Astrocyte of the spinal cord (primary cell): ENCODE data around the gene CTAGE15.
"Not testable (repeated sequence)": the region's sequence is repeated elsewhere in the genome, so short reads cannot be mapped to it uniquely, and the experiment has no call there.

Experiments
- DNase-seq: peaks from one replicate; pipeline ENCODE4 v3.0.0; 2011; ENCODE audit warnings: low read depth, low spot score
- H3K4me3 ChIP-seq: 2 replicates; pipeline ENCODE4 v1.5.1; 2011; ENCODE audit warnings: low read depth, mild to moderate bottlenecking, low read length, moderate library complexity
- in situ Hi-C: cut with HindIII; loops from 2 replicates; pipeline ENCODE4 v1.10.0; 2017; ENCODE audit warnings: low sequenced_read_pairs

Gene CTAGE15, protein sequence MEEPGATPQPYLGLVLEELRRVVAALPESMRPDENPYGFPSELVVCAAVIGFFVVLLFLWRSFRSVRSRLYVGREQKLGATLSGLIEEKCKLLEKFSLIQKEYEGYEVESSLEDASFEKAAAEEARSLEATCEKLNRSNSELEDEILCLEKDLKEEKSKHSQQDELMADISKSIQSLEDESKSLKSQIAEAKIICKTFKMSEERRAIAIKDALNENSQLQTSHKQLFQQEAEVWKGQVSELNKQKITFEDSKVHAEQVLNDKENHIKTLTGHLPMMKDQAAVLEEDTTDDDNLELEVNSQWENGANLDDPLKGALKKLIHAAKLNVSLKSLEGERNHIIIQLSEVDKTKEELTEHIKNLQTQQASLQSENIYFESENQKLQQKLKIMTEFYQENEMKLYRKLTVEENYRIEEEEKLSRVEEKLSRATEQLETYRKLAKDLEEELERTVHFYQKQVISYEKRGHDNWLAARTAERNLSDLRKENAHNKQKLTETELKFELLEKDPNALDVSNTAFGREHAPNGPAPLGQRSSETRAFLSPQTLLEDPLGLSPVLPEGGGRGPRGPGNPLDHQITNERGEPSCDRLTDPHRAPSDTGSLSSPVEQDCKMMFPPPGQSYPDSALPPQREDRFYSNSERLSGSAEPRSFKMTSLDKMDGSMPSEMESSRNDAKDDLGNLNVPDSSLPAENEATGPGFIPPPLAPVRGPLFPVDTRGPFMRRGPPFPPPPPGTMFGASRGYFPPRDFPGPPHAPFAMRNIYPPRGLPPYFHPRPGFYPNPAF

DNA sequence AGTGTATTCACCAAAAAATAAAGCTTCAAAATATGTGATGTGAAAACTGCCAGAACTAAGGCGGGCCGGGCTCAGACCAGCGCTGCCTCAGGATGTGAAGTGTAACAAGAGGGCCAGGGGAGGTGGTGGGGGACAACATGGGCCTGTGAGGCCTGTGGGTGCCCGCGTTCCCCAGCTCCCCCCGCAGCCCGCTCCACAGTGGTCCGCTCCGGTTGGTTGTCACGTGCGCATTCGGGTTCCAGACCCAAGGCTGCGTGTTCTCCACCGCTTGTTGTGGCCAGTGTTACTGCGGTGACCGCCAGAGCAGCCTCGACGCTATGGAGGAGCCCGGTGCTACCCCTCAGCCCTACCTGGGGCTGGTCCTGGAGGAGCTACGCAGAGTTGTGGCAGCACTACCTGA, at the start of gene CTAGE15:
TSS of gene CTAGE15 (plus strand) at position 301 of the 400 bp plus-strand sequence. CDS start at position 318, 17 bp downstream.
- in situ Hi-C loops, H3K4me3 ChIP-seq, DNase-seq: not testable (repeated sequence)

DNA sequence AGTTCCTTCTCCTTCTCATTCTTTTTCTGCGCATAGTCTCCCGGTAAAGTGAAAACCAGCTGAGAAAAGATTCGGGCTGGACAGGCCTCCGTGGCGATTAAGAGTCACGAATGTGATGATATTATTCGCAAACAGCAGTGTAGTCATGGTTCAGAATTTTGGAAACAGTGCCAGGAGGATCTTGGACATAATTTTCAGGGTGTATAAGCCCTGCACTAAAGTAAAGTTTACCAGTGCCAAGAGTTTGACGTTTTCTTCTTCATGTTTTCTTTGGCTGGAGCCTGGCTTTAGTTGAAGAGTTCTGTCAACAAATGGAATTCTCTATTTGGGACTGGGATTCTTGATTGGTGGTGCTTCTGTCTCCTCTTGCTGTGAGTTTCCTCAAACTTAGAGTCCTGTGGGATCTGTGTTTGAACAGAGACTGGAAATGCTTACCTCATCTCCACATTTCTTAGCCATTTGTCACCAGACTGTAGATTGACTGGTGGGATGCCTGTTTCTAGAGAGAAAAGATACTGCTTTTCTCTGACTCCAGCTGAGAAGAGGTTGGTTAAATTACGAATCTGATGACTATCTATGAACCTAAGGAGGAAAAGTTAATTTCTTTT, 49.2 kb upstream of the CTAGE15 start:
- H3K4me3 ChIP-seq, in situ Hi-C loops, DNase-seq: not testable (repeated sequence)

DNA sequence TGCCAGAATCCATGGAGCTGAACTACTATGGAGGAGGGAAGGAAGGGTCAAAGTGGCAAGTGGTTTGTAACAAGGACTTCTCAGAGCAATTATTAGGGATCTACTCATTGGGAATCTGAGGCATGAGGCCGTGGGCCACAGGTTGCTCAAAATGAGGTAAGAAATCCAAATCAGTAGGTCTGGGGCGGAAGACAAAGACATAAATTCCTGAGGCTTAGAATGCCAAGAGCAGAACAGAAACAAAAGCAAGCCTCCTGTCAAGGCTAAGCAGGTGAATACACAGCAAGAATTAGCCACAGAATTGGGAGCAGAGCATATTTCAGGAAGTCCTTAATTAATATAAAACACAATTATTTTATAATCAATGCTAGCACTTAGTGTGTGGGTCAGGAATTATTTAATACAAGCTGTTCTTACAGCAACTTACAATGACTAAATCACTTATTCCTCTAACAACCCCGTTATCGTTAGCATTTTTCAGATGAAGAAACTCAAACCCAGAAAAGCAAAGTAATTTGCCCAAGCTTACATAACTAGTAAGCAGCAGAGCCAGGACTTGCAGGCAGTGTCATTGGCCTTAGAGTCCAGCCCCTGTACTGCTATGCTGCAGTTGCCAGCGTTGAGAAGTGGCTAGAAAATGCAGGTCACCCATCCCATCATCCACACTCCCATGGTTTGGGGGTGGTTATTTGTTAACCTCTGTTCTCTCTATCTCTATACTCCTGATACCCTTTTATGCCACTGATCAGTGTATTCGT, 40.3 kb upstream of the CTAGE15 start:
- H3K4me3 ChIP-seq, DNase-seq, in situ Hi-C loops: not testable (repeated sequence)

DNA sequence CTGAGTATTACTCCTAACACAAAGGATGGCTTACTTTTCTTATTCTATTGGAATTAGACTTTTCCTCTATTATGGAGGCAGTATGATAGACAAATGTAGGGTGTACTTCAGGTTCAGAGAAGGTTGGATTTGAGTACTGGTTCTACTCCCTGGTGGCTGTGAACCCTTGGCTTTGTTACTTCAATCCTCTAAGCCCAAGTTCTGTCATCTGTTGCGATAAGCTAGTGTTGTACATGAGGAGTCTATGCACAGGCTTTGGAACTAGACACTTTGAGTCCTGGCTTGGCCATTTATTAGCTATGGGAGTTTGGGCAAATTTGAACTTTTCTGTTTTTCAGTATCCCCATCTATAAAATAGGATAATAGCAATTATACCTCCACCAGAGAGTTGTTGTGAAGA, 39.7 kb upstream of the CTAGE15 start:
- in situ Hi-C loops, DNase-seq, H3K4me3 ChIP-seq: not testable (repeated sequence)

DNA sequence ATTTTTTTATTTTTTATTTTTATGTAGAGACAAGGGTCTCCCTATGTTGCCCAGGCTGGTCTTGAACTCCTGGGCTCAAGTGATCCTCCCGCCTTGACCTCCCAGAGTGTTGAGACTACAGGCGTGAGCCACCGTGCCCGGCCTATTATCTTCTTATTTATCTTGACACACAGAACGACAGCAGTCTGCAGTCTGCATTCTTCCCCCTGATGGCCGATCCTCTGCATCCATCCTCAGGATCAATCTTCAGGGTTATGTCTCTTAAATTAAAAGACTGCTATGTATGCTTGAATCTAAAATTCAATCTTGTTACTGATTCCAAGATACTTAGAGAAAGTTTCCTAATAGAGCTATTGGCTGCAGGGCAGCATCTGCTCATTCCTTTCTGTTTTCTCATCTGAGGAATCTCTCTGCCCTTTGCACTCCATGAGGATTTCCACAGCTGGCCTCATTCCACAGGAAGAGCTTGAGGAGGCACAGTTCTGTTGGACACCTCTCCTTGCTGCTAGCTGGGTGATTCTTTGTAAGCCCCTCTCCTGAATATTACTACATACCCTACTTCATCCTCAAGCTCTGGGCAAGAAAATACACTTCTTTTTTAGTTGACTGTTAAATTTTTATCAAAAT, 38.3 kb upstream of the CTAGE15 start:
- H3K4me3 ChIP-seq, in situ Hi-C loops: not testable (repeated sequence)

DNA sequence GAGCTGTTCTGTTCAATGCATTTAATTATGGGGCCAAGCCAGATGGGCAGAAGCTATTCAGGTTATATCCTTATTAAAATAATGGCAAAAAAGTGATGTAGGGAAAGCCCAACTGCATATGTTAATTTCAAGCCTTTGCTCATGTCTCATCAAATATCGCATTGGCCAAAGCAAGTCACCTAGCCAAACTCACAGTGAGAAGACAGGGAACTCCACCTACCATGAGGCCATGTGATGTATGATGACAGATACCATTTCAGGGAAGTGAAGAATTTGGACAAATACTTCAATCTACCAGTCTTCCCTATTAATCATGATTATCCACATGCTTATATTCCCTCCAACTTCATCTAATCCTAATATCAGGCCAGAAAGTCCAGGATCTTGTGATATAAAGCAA, 35.2 kb upstream of the CTAGE15 start:
- H3K4me3 ChIP-seq, in situ Hi-C loops, DNase-seq: not testable (repeated sequence)

More for the DNA sequence above, 38.3 kb upstream of the CTAGE15 start:
- not testable (repeated sequence) for DNase-seq

DNA sequence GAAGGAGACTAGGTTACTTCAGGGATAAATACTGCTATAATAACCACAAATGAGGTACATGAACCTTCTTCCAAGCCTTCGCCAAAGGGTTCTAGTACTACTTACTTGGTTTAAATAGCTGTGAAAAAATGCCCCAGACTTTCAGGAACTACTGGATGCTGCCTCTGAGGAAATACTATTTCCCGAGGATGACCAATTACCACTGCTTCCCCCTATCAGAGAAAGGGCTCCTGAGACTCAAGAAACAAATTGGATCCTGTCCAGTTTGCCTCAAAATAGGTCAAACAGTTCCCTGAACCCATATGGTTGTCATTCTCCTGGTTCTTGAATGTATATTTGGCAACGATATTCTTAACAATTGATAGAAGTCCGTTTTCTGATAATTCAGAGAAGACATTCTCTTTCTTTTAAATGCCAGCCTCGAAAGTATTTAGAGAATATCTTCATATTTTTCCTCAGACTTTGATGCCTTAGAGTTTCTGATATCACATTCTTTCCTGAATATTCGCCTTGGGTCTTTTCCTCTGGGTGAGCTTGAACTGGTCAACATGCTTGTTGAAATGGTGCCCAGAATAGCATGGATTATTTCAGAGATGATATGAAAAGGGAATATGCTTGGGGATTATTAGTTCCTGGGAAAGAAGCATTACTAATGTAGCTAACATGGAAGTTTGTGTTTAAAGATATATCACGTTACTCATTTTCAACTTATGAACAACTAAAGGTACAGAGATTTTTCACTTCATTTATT, 28.1 kb upstream of the CTAGE15 start:
- H3K4me3 ChIP-seq, in situ Hi-C loops, DNase-seq: not testable (repeated sequence)

DNA sequence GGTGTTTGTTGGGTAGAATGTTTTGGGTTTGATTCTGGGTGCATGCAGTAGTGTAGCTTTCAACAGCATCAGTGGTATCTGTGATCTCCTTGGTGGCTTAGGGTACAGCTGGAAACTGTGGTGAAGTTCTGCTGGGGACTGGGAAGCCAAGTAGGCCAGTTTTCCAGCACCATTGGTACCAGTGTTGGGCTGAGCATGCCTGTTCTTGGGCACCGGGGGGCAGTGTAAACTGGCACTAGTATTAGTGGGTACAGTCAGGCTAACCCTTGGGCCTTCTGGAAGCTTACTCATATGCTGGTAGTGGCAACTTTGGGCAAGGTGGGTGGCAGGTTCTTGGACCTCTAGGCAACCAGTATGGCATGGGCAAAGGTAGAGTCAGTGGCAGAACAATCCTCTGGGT, 15.6 kb upstream of the CTAGE15 start:
- DNase-seq, H3K4me3 ChIP-seq, in situ Hi-C loops: not testable (repeated sequence)

DNA sequence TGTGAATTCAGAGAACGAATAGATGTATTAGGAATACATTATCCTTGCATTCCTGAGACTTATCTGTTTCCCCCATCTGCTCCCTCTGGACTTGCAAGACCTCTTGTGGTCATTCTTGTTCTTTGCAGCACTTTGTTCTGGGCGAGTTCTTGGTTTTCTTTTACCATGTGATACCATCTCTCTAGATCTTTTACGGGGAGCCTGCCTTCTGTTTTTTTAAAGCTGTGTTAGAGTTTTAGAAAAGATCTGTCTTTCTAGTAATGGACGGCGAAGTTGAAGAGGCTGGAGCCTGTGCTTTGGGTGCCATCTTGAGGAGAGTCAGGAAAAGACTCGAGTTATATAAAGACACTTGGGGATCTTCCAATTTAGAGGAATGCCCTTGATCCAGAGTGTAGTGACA, 8.3 kb upstream of the CTAGE15 start:
- DNase-seq, in situ Hi-C loops, H3K4me3 ChIP-seq: not testable (repeated sequence)

DNA sequence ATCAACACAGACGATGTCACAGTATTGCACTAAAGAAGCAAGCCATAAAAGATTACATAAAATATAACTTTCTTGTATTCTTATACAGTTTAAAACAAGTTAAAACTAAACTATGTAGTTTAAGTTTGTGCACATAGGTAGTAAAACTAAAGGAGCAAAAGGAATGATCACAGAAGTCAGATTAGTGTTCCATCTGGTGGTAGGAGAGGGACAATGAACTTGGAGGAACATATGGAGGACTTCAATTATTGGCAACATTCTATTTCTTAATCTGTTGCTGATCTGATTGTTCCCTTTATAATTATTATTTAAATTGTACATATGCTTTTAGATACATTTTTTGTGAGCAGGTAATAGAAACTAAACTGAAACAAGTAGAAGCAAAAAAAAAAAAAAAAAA, 5.6 kb upstream of the CTAGE15 start:
- H3K4me3 ChIP-seq, DNase-seq, in situ Hi-C loops: not testable (repeated sequence)

DNA sequence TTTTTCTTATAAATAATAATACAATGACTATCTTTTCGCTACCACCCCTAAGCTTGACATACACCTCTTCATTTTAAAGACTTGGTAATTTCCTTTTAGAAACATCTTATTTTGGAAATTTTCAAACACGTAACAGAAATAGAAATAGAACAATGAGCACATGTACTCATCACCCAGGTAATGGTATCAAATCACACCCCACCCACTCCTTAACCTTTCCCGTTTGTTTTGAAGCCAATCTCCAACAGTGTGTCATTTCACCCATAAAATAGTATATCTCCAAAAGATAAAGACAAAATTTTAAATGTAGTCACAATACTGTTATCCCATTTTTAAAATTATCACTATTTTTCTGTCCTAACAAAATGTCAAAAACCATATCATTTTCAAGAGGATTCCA, 16.6 kb downstream of the CTAGE15 start:
- DNase-seq, in situ Hi-C loops, H3K4me3 ChIP-seq: not testable (repeated sequence)

DNA sequence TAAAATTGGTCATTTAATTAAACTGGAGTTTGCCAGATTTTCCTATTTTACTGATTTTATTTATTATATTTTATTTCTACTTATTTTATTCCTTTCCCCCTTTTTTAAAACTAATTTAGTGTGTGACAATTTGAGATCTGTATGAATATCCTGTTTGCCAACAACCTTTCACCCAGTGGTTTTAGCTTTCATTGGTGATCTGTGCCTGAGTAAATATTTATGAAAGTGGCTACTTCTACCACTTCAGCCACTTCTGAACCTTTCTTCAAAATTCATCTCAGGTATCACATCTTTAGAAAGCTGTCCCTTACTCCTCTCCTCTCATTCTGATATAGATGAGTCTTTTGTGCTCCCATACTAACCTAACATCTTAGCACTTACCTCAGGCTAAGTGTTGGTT, 18.3 kb downstream of the CTAGE15 start:
- H3K4me3 ChIP-seq, DNase-seq, in situ Hi-C loops: not testable (repeated sequence)

DNA sequence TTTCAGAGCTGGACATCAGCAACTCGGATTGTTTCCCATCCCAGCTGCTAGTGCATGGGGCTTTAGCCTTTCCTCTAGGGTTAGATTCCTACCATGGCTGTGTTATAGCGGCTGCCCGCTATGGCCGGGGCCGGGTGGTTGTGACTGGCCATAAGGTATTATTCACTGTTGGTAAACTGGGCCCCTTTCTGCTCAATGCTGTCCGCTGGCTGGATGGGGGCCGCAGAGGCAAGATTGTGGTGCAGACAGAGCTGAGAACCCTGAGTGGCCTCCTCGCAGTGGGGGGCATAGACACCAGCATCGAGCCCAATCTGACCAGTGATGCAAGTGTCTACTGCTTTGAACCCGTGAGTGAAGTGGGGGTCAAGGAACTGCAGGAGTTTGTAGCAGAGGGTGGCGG, 26.5 kb downstream of the CTAGE15 start:
- DNase-seq, in situ Hi-C loops, H3K4me3 ChIP-seq: not testable (repeated sequence)

DNA sequence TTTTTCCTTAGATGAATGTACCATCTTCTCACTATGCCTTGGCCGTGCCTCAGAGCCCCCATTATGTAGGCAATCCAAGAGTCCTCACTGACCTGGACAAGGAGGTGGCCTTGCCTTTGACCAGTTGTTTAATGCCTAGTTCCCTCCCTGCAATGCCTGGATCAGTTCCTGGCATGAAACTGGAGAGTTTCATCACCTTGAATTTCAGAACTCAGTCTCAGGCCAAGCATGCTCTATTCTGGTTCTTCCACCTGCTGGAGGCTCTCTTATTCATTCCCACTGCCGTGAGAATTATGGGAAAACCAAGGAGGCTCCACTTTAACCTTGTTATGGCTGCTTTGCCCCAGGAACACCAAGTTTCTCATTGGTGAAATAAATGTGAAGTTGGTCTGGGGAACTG, 31.9 kb downstream of the CTAGE15 start:
- H3K4me3 ChIP-seq, DNase-seq, in situ Hi-C loops: not testable (repeated sequence)

DNA sequence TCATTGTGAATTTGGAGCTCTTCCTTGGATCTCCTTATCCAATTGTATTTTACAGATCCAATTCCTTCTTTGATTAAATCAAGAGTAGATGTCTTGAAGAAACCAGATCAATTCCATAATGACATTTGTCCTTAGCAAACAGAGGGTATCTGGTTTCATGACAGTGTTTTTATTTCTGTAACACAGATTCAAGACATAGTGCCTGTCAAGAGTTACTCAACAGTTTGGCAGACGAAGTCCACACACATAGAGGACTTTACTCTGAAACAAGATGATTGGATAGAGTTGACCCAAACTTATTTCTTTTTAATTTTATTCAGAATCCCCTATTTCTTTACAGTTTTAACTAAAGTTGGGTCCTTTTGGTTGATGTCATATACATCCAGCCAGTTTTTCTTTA, 34.5 kb downstream of the CTAGE15 start:
- H3K4me3 ChIP-seq, in situ Hi-C loops, DNase-seq: not testable (repeated sequence)

DNA sequence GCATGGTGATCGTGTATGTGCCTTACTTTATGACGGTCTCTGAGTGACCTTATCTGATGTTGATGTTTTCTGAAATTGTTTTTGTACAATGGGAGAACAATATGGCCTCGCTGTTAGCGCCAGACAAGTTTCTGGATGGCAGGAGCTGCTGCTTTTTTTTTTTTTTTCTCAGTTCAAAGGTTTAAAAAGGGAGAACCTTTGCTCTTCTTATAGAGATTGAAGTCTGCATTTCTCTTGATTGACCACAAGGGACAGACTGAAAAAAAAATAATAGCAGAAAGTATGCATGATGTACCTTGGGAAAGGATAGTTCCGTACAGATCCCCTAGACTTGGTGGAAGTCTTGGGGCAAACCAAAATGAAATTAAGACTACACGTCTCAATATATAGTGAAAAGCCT, 43.9 kb downstream of the CTAGE15 start:
- DNase-seq, result not testable (repeated sequence)

More for the DNA sequence above, 43.9 kb downstream of the CTAGE15 start:
- in situ Hi-C loops, H3K4me3 ChIP-seq: not testable (repeated sequence)
